Measurements from ENCODE around the gene TLR8. TPM values are rescaled to one million over a fixed set of nuclear protein-coding genes. Genes with fewer than 3 reads are reported as not detected.

The TLR8 gene
- total RNA-seq, 1 experiment from 2014 or later = not detected

- ChIA-PET POLR2A (no interaction called here), CTCF (interaction anchor here (0.8 to 2.7 kb wide), 4 partner anchors 11 to 587 kb away, joined by 3 to 37 read pairs (median 3); no protein-coding TSS in a partner anchor)
- Mint-ChIP-seq H3K27me3 (ENCODE audit: low read depth) (no peaks in the 10 kb centered on the region; the same call in 1 of the 2 replicates), H3K4me3 (no peak overlapping the region), H3K36me3 (no peaks in the 10 kb centered on the region), H3K27ac (no peak overlapping the region), H3K4me1 (peaks cover 17% of the 10 kb centered on the region), H3K9me3 (no peaks in the 10 kb centered on the region)
- TF ChIP-seq NR1H2 (CRISPR knock-in tag; IDR thresholded peaks at IDR 0.05) (no peak), CTCF (IDR thresholded peaks at IDR 0.05) (0 out of 2 replicates have a peak, but pooled peaks have one; percentile 29)
- ATAC-seq (peak; percentile 36), DNase-seq (ENCODE audit: low spot score) (peak; percentile 52)
These were observed 4.9 kb upstream of the TLR8 start for GRCh38 chrX:12901486-12901885.

GRCh38 chrX:12903646-12904045, 2.8 kb upstream of the TLR8 start:
- Mint-ChIP-seq H3K27me3 (ENCODE audit: low read depth) (no peaks in the 10 kb centered on the region; the same call in 1 of the 2 replicates), H3K9me3 (no peaks in the 10 kb centered on the region), H3K36me3 (no peaks in the 10 kb centered on the region), H3K27ac (no peak overlapping the region), H3K4me3 (no peak overlapping the region), H3K4me1 (peaks cover 17% of the 10 kb centered on the region)
- no peak for DNase-seq (ENCODE audit: low spot score)
- ChIA-PET POLR2A (no interaction called here), CTCF (interaction anchor here (0.8 to 1.5 kb wide), 4 partner anchors 43 to 603 kb away, joined by 3 to 4 read pairs (median 3); no protein-coding TSS in a partner anchor)
- TF ChIP-seq FOXP4 (CRISPR knock-in tag; IDR thresholded peaks at IDR 0.05) (no peak), ZNF281 (CRISPR knock-in tag; IDR thresholded peaks at IDR 0.05) (no peak), IRF2 (CRISPR knock-in tag; IDR thresholded peaks at IDR 0.05; ENCODE audit: borderline replicate concordance, low read depth) (no peak), MYBL2 (CRISPR knock-in tag; IDR thresholded peaks at IDR 0.05) (no peak), TEAD4 (CRISPR knock-in tag; IDR thresholded peaks at IDR 0.05) (no peak), ZNF121 (CRISPR knock-in tag; IDR thresholded peaks at IDR 0.05) (no peak), ZBTB21 (CRISPR knock-in tag; IDR thresholded peaks at IDR 0.05; ENCODE audit: borderline replicate concordance) (no peak), ZBTB43 (CRISPR knock-in tag; IDR thresholded peaks at IDR 0.05) (no peak), ATF1 (CRISPR knock-in tag; IDR thresholded peaks at IDR 0.05) (no peak), NFYB (CRISPR knock-in tag; conservative IDR thresholded peaks at IDR 0.05; ENCODE audit: low read depth) (no peak), CREM (CRISPR knock-in tag; IDR thresholded peaks at IDR 0.05) (no peak), E2F1 (CRISPR knock-in tag; IDR thresholded peaks at IDR 0.05) (no peak)
- no peak for ATAC-seq

Data from WTC11 (cell line).